HG02943 (cell line): ENCODE results near the gene METTL15.
"Not testable (repeated sequence)": the region's sequence is repeated elsewhere in the genome, so short reads cannot be mapped to it uniquely, and the experiment has no call there.

Experiments used
- ATAC-seq: cut with Tn5 transposase; IDR thresholded peaks from one replicate; pipeline ENCODE4 v1.9.1; 2021; ENCODE audit warnings: mild to moderate bottlenecking, low read depth, moderate library complexity; ENCODE audit not compliant: unreplicated experiment

METTL15 gene

DNA sequence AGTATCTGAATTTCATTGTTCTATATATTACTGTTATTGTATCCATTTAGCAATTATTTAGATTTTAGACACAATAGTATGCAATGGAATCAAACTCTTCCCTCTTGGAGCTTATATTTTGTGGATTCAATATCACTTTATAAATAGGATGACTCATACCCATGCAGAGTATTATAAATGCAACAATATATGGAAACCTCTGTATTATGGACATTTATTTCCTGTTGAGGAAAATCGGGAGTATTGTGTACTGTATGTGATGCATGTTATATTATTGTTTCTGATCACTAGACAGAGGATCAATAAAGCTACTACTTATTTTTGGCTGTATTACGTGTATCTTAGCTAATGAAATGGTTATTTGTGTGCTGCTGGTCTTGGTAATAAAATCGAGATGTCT lies 770 bp downstream of the METTL15 start:
- no peak for ATAC-seq

DNA sequence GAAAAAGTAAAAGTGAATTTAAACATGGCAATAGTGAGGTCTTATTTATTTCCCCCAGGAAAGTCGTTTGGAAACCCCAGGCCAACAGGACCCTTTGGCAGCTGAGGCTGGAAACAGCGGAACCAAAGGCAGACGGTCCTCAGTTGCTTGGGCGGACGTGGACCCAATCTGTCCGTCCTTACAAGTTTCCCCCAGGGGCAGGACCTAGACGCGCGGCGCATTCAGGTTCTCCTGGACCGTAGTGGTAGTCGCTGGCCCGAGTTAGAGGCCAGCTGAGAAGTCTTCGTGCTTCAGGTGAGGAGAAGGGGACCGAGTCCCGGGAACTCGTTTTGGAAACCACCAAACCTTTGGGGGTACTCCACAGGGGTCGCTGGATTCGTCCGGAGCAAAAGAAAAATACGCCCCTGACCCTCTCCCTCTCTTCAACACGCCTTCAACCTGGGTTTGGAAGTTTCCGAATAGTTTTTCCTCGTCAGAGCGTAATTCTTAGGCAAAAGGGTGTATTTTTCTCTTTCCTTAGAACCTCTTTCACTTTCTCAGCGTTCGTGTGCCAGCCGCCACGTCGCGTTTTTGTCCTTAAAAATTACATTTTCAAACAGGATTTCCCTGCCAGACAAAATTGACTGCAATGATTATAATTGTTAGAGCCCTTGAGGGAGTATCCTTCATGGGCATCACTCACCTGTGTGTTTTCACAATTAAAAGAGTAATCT lies 2.1 kb downstream of the METTL15 start:
- ATAC-seq: peak; percentile 30

DNA sequence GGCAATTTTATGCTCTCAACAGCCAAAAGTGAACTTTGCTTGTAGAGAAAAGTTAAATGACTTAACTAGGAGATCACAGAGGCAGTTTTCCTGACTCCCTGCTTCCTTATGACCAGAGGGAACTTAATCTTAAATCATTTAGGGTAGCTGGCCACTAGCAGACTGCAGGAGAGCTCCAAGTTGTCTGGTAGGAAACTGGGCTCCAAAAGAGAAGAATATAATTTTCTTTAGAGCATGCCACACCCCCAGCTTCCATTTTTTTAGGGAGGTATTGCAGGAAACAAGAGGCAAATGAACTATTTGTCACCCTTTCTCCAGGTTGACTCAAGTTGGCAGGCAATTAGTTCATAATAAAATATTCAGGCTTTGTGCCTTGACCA lies 2.6 kb downstream of the METTL15 start:
- no peak for ATAC-seq

DNA sequence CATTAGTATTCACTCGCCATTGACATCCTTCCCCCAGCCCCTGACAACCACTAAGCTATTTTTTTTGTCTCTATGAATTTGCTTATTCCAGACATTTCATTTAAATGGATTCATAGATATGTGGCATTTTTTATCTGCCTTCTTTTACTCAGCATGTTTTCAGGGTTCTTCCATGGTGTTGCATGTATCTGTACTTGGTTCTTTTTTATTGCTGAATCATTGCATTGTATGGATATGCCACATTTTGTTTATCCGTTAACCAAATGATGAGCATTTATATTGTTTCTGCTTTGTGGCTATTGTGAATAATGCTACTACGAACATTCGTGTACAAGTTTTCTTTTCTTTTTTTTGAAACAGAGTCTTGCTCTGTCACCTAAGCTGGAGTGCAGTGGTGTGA lies 5.9 kb downstream of the METTL15 start:
- ATAC-seq: no peak

DNA sequence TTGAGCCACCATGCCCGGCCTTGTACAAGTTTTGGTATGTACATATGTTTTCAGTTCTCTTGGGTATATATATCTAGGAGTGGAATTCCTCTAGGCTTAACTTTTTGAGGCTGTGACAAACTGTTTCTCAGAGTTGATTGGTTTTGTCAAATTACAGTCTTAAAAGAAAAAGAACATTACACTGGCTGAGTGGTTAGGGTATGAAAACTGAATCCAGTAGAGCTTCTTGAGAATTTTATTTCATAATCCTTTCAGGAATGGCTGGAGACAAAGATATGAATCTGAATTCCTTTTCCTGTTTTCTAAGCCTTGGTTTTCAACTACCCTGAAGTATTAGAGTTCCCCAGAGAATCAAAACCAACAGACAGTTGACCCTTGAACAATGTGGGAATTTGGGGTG lies 6.5 kb downstream of the METTL15 start:
- ATAC-seq: no peak

DNA sequence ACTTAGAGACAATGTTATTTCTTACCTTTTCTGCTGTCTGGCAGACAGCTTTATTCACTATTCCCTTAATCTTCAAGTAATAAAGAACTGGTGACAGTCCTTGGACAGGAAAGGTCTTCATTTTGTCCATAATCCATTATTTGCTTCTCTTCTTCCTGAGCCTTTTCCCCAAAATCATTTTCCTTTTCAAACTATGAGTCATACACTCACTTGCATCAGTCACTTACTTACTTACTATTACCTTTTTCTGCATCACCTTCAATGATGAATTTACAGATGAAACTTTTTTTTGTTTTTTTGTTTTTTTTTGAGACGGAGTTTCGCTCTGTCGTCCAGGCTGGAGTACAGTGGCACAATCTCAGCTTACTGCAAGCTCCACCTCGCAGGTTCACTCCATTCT lies 9.5 kb downstream of the METTL15 start:
- ATAC-seq: no peak

DNA sequence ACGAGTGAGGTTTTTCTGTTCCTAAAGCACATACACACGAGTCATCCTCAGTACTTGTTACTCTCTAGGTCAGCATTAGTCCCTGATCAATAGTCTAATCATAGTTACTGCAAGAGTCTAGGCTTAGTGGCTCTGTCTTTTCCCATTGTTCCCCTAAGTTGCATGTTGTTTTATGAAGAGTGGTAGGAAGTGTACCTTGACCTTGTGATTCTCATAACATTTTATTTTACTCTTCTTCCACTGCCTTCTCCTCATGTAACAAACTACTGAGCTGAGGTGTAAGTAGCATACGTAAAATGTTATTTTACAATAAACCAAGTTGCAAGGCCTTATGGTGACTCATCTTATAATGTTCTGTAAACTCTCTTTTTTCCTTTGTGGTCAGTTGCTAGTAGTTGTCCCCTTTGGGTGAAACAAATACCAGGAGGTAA lies 15.0 kb downstream of the METTL15 start:
- no peak for ATAC-seq

DNA sequence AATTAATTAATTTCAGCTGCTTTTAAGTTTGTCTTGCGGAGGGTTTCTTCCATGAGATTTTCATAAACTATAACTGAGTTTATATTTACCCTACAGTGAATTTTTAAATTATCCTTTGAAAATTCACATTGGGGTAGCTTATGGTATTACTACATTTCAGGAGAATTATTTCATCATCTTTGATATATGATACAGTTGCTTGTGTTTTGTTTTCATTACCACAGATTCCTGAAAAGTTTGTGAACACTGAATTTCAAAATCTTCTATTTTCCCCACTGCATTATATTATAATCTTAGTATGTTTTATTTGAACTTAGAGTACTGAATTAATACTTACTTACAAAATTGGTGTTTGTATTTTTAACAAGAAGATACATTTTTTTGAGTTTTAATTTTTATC lies 24.4 kb downstream of the METTL15 start:
- no peak for ATAC-seq

DNA sequence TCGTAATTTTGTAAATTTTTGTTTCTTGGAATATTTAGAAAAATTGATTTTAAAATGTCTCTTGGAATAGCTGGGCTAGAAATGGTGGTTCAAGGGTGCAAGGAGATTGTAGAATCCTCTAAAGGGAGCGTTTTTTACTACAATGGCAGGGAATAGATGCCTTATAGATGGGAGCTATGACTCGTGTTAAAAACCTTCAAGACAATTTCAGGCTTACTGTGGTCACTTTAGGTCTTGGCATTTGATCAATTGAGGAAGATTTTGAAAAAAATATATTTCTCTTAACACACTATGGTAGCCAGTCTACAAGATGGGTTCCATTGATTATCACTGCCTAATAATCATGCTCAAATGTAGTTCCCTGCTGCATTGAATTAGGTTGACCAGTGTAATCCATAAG lies 25.0 kb downstream of the METTL15 start:
- ATAC-seq: no peak

DNA sequence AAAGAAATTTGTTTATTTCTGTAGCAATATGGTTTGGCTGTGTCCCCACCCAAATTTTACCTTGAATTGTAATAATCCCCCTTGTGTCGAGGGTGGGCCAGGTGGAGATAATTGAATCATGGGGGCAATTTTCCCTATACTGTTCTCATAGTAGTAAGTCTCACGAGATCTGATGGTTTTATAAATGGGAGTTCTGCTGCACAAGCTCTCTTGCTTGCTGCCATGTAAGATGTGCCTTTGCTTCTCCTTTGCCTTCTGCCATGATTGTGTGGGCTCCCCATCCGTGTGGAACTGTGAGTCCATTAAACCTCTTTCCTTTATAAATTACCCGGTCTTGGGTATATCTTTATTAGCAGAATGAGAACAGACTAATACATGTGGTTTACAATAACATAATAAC lies 28.0 kb downstream of the METTL15 start:
- ATAC-seq: not testable (repeated sequence)

DNA sequence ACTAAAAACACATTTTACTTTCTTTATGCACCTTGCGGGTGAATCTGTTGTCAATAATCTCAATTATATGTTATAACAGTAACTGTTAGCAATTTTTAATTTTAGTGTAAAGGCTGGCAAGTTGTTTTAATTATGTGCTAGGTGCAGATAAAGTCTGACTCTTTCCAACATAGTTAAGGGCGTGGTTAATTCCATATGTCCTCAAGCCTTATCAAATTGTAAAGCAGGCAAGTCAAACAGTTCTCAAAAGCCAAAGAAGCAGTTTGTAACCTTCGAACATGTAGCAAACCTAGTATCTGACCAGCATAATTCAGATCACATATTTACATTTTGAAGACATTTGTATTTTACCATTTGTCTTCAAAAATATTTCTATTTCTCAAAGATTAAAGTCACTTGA lies 29.2 kb downstream of the METTL15 start:
- ATAC-seq: no peak

DNA sequence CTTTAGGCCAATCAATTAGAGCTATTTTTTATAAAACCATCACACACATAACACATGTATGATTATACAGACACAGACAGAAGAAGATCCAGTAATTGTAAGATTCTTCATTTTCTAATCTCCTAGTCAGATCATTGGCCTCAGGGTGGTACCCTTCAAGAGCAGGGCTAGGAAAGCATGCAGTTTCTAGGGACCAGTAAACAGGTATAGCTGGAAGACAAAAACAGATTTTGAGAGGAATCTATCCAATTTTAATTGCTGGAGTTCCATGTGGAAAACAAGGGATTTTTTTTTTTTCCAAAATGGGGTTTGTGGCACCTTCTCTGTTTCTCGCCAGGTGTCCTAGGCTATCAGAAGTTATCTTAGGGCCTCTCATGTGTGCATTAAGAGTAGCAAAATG lies 29.6 kb downstream of the METTL15 start:
- no peak for ATAC-seq

DNA sequence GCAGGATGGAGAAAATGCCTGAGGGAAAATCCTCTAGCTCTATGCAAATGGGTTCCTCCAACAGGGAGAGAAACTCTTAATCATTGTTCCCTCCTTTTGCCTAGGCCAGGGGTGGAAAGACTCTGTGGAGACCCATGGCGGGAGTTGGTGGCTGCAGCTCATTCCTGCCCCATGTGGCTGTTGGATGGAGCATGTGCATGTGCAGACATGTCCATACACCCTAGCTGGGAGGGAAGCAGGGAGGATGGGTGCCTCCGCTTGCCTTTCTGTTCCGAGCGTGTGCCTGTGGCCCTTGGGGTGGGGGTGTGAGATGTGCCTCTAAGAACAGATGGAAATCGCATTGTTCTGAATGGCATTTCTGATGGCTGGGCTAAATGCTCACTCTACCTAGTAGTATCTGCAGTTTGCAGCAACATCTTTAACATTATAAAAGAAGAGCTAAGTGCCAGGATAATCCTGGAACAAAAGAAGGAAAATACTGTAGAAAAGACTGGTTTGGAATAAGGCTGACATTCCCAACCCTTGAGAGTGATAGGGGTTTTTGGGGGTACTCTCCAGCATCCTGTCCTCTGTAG lies 31.7 kb downstream of the METTL15 start:
- no peak for ATAC-seq

DNA sequence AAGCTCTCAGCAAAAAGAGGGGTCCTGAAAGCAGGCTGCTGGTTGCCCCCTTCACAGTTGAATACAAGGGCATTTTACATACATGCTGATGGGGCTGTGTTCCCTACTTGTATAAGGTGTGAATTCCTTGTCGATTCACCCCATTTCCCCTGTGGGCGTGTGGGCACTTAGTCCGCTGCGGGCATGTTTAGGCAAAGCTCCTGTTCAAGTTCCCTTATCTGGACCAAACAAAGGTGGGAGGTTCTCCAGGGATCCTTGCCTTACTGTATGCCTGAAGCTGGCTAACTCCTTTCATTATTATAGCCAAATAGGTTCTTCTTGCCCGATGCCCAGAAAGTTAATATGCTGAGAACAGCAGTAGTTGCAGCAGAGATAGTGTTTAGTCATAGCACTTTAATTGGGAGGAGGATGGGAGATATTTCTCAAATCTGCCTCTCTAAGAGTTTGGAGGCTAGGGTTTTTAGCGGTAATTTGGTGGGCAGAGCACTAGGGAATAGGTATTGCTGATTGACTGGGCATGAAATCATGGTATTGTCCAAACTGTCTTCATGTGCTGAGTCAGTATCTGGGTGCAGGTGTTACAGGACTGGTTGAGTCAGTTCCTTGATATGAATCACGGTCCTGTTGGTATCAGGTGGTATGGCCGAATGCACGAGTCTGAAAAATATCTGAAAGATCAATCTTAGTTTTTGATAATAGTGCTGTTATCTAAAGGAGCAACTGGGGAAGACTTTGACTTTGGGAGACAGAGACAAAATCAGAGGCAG lies 32.7 kb downstream of the METTL15 start:
- ATAC-seq: no peak

DNA sequence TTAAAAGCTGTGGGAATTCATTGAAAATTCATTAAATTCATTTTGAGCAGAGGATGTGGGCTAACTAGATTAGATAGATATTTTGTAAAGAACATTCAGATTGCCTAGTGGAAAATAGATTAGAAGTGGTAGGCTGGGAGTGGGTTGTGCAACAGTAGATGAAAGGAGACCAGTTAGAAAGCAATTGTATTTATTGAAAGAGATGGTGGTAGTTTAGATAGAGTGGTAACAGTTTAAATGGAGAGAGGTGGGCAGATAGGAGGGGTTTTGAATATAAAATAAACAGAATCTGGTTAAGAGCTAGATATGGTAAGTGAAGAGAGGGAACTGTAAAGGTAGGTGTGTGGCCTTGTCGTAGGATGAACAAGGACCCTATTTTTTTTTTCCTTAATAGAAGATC lies 34.5 kb downstream of the METTL15 start:
- ATAC-seq: no peak

DNA sequence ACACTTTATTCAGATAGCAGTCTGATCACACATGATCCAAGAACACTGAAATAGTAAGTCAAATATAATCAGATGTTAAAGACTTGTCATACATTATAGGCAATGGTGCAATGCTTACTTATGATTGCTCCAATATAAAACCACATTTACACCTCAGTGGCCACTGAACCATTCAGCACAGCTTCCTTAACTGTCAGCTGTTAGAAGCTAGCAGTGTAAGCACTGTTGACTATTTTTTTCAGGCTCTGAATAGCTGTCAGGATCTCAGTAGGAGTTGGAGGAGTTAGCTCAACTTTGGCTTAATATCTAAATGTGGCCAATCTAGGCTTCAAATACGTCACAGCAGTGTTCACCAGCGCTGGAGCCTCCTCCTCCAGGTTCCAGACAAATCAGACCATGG lies 36.6 kb downstream of the METTL15 start:
- no peak for ATAC-seq

DNA sequence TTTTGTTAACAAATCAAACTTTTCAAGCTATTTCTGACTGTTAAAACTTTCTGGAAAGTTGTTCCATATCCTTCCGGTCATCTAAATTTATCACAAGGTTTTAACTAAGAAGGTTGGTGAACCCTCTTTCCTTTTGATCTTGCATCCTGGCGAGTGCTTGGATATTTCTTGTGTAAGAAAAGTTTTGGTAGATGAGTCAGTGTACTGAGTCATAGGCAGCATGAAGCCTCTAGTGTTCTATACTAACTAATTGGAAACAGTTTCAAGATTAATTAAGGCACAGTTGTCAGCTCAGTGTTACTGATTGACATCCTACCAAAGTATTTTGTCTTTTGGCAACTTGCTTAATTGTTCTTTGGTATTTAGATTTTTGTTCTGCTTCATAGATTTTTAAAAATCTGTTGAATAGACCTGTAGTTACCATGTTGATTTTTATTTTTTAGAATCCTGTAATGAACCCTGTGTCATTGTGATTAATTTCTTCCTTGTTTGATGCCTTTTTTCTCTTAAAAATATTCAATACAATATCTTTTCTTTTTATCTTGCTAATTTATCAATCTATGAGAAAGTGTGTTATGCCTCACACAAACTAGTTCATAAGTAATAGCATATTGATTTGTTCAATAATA lies 38.0 kb downstream of the METTL15 start:
- ATAC-seq: no peak

DNA sequence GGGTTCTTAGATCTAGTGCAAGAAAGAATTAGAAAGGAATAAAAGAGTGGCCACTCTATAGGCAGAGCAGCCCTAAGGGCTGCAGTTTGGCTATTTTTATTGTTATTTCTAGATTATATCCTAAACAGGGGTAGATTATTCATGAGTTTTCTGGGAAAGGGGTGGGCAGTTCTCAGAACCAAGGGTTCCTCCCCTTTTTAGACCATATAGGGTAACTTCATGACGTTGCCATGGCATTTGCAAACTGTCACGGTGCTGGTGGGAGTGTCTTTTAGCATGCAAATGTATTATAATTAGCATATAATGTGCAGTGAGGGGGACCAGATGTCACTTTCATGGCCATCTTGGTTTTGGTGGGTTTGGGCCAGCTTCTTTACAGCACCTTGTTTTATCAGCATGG lies 44.6 kb downstream of the METTL15 start:
- ATAC-seq: no peak

DNA sequence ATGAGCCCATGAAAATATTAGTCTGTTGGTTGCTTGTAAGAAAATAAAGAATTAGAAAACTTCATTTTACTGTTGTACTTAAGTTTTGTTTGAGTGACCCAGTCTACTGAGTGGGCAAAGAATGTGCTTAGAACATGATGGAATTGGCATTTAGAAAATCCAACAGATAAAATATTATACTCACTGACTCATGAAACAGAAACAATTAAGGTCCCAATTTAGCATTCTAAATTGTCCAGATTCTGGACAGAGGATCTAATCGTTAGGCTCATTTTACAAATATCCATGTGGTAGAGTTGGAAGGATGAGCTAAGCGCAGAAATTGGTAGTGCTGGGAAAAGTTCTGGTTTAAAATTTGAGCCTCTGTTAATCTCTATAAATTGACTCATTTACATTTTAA lies 45.4 kb downstream of the METTL15 start:
- no peak for ATAC-seq

DNA sequence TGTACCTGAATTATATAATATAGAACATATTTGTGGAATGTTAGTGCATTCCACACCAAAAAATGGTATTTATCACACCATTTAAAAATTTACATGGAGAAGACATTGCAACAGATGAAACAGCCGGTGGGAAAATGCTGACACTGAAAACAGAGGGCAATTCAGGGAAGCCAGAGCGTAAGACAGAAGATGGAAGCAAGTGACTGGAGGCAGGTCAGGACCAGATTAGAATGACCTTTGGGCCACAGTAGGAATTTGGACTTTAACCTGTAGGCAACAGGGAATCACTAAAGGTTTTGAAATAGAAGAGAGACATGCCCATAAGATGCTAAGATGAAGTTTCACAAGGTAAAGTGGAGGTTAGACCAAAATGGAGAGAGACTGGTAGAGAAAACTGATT lies 60.5 kb downstream of the METTL15 start:
- ATAC-seq: no peak

DNA sequence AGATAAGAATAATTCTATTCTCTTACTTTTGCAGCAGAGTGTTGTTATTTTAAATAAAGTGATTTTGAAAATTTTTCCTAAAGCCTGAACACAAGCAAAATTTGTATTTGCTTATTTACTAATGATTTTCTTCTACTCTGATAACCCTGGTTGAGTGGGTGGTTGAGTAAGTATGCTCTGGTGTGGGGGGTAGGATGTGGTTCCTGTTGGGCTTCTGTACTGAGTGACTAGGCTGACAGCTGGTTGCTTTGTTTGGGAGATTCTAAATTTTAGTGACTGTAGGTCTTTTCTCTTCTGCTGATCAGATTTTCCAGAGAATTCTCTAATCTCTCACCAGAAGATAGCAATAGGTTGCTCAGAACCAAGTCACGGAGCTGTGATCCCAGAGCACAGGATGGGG lies 61.6 kb downstream of the METTL15 start:
- ATAC-seq: no peak
